ENCODE results near the gene DIPK1A.

DIPK1A gene

GRCh38 chr1:92960395-92961130, 699 bp downstream of the DIPK1A start:
- TF ChIP-seq, protein P1, sequence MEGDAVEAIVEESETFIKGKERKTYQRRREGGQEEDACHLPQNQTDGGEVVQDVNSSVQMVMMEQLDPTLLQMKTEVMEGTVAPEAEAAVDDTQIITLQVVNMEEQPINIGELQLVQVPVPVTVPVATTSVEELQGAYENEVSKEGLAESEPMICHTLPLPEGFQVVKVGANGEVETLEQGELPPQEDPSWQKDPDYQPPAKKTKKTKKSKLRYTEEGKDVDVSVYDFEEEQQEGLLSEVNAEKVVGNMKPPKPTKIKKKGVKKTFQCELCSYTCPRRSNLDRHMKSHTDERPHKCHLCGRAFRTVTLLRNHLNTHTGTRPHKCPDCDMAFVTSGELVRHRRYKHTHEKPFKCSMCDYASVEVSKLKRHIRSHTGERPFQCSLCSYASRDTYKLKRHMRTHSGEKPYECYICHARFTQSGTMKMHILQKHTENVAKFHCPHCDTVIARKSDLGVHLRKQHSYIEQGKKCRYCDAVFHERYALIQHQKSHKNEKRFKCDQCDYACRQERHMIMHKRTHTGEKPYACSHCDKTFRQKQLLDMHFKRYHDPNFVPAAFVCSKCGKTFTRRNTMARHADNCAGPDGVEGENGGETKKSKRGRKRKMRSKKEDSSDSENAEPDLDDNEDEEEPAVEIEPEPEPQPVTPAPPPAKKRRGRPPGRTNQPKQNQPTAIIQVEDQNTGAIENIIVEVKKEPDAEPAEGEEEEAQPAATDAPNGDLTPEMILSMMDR (IDR thresholded peaks at IDR 0.05; ENCODE audit: low read depth, low read length, missing control alignments) = peak; percentile 71
- H3K4me3 ChIP-seq (replicated peaks; ENCODE audit: low read depth, low read length) = peak overlapping the region; percentile 67
- DNase-seq (ENCODE audit: extremely low read depth, low read depth) = peak; percentile 61

DNA sequence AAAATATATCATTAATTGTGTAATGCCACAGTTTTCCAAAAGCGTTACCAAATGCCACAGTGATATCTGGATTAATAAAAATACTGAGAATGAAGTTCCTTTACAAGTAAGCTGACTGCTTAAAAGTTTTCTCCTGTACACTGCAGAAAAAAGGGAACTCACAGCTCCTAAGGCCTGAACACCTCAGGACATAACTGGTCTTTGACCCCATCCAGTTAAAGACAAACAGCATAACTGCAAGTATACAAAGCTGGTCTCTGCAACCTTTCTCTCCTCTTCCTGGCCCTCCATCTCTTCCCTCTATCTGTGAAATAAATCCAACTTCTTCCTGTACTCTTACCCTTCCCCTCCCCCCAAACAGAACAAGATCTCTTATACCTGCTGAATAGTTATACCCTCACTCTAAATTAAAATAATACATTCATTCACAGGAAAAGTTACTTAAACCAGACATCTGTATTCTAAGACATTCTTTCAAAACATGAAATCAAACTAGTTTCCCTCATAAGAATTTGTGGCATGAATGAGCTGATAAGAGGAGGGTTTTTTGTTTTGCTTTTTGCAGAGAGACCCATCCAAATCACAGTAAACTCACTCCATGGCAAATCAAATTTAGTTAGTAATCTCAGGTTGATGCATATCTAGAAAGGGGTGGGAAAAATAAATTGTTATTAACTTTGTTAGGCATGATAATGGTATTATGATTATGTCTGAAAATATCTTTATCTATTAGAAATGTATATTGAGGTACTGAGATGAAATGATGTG, 2.9 kb downstream of the DIPK1A start:
- H3K4me3 ChIP-seq (replicated peaks; ENCODE audit: low read depth, low read length) = no peak overlapping the region
- TF ChIP-seq, protein P1 (IDR thresholded peaks at IDR 0.05; ENCODE audit: low read depth, low read length, missing control alignments) = no peak
- DNase-seq (ENCODE audit: extremely low read depth, low read depth) = no peak

DNA sequence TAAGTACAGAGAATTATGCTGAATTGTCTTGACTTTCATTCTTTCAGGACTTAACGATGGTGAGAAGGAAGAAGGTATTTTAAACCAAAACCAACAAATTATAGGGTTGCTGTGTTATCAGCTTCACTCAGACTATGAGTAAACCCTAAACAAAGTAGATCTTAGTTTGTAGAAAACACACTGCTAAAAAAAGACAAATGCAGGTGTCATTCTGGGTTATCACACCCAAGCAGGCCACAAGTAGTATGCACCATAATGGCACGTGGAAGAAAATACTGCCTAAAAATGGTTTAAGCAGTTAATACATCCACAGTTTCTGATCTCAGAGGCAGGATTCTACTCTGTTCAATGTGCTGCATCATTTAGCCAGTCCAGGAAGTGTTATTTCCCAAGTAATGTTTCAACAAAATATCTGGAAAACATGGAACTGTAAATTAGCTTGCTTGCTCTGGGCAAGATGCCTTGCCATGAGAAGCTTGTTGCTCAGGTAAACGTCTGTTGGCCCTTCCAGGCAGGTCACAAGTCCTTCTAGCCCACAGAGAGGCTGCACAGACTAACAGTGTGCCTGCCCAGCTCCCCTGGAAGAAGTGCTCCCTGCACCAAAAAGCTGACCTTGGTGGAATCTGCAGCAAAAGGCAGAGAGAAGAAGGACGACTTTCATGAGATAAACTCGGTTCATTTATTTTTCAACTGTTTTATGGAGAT, 4.1 kb downstream of the DIPK1A start:
- TF ChIP-seq, protein P1 (IDR thresholded peaks at IDR 0.05; ENCODE audit: low read depth, low read length, missing control alignments) = no peak
- DNase-seq (ENCODE audit: extremely low read depth, low read depth) = no peak
- H3K4me3 ChIP-seq (replicated peaks; ENCODE audit: low read depth, low read length) = no peak overlapping the region

DNA sequence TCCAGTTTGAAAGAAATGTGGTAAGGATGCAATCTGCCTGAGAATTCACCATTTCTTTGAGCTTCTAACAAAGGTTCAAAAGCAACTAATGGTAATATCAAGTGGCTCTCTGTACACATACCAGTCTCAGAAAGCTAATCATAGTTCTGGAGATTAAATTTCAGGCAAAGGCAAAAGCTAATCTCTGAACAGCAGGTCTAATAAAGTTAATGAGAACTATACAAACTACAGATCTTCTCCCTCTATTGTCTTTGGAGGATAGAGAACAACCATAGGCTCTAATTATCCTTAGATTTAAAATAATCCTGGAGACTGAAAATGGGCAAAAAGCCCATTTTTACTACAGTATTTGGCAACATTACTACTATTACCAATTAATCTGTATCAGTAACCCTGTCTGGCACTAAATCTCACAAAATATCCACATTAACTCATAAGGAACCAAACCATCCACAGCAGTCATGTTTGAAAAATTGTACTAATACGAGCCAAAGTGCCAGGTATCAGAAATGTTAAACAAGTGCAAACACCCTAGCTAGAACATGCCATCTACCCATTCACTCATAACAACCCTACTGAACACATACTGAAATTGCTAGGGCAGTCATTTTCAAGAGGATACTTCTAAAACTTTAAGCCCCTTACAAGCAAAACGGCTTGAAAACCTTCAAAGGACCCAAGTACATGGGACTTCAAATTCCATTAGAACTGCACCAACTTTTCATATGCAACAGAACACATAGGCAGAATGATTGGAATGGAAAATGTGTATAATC, 4.8 kb downstream of the DIPK1A start:
- DNase-seq (ENCODE audit: extremely low read depth, low read depth) = no peak
- H3K4me3 ChIP-seq (replicated peaks; ENCODE audit: low read depth, low read length) = no peak overlapping the region
- TF ChIP-seq, protein P1 (IDR thresholded peaks at IDR 0.05; ENCODE audit: low read depth, low read length, missing control alignments) = no peak

DNA sequence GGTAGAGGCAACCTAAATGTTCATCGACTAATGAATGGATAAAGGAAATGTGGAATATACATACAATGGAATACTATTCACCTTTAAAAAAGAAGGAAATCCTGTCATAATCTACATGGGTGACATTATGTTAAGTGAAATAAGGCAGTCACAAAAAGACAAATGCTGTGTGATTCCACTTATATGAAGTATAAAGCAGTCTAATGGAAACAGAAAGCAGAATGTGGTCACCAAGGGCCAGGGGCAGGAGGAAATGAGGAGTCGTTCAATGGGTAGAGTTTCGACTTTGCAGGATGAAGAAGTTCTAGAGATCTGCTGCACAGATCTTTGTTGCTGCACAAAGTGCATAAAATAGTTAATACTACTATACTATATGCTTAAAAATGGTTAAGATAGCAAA, 7.8 kb downstream of the DIPK1A start:
- H3K4me3 ChIP-seq (replicated peaks; ENCODE audit: low read depth, low read length) = no peak overlapping the region
- DNase-seq (ENCODE audit: extremely low read depth, low read depth) = no peak
- TF ChIP-seq, protein P1 (IDR thresholded peaks at IDR 0.05; ENCODE audit: low read depth, low read length, missing control alignments) = no peak

GRCh38 chr1:92952714-92953113, 8.5 kb downstream of the DIPK1A start:
- TF ChIP-seq, protein P1 (IDR thresholded peaks at IDR 0.05; ENCODE audit: low read depth, low read length, missing control alignments) = no peak

More at GRCh38 chr1:92952714-92953113, 8.5 kb downstream of the DIPK1A start:
- no peak for DNase-seq (ENCODE audit: extremely low read depth, low read depth)
- no peak overlapping the region for H3K4me3 ChIP-seq (replicated peaks; ENCODE audit: low read depth, low read length)

Measured in HFF-Myc (cell line).